Measurements from ENCODE around the gene FAM13A. TPM values are rescaled to one million over a fixed set of nuclear protein-coding genes. Genes with fewer than 3 reads are reported as not detected.
A peak's percentile ranks its signal among the peaks of the same experiment; 100 is the strongest.
"Not testable (repeated sequence)": the region's sequence is repeated elsewhere in the genome, so short reads cannot be mapped to it uniquely, and the experiment has no call there.

FAM13A gene
- total and polyA plus RNA-seq, 4 experiments from 2014 or later, result 9.6 to 19.7 (median 13.0) TPM

DNA sequence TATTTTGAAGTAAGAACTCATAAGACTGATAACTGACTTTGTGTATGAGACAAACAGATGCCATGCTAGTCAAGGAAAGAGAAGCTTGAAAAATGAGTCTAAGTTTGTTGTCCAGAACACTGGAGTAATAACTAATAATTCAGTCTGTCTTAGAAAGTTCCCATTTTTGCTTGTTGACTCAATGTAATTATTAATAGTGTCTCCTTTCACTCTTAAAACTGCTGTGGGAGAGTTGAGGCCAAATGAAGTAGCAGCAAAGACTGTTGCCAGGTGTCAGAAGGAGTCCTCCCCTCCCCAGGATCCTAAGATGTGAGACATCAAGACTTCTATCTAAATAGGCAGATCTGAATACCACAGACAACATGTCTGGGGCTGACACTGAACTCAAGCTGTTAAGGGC is 20.8 kb upstream of the FAM13A start:
- H3K36me3 Mint-ChIP-seq, result peaks cover 2 to 3% of the 10 kb centered on the region in 2 donors
- peaks cover 0 to 4% of the 10 kb centered on the region in 2 donors for H3K9me3 ChIP-seq (ENCODE audit: control insufficient read depth in 1 of 2, low read length in 2 of 2)
- no peak overlapping the region for H3K4me3 ChIP-seq (ENCODE audit: low read length in 2 of 2)
- no peak overlapping the region for H3K4me3 Mint-ChIP-seq
- no peak overlapping the region for H3K27ac Mint-ChIP-seq
- peaks cover 0 to 3% (median 0%) of the 10 kb centered on the region in 4 donors for H3K4me1 Mint-ChIP-seq
- no peaks in the 10 kb centered on the region for H3K4me1 ChIP-seq (ENCODE audit: insufficient read depth, low read length)
- H3K9me3 Mint-ChIP-seq, result peaks cover 3 to 33% (median 27%) of the 10 kb centered on the region in 8 donors
- no peak overlapping the region for H3K27ac ChIP-seq (ENCODE audit: low read depth, low read length)
- ChIA-PET POLR2A (ENCODE audit: partially characterized antibody) (no interaction called here), CTCF (ENCODE audit: partially characterized antibody) (no interaction called here)
- H3K27me3 Mint-ChIP-seq, result no peaks in the 10 kb centered on the region
- intact Hi-C loops (cut with micrococcal nuclease), result no loop called here
- no peaks in the 10 kb centered on the region for H3K36me3 ChIP-seq (ENCODE audit: insufficient read depth, low read length)
- no peaks in the 10 kb centered on the region for H3K27me3 ChIP-seq (ENCODE audit: insufficient read depth, low read length)
- no peak for DNase-seq

DNA sequence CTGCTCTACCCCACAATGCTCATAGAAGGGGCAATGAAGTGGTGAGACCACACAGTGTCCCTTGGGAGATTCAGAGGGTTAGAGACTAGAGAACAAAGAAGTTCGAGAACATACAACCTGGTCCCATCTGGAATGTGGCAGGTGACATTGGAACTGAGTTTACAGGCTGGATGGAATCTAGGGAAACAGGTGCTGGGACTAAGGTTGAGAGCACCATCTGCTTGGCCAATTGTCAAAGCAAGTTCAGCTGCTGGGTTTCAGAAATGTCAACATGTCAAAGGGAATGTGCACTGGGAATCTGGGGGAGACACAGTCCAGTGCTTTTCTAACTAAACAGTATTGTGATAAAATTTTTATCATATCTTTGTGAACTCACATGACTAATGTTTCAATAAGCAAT is 15.9 kb upstream of the FAM13A start:
- H3K36me3 ChIP-seq (ENCODE audit: insufficient read depth, low read length), result no peaks in the 10 kb centered on the region
- Mint-ChIP-seq H3K9me3 (peaks cover 0 to 17% (median 13%) of the 10 kb centered on the region in 8 donors), H3K4me1 (peaks cover 0 to 3% (median 1%) of the 10 kb centered on the region in 4 donors), H3K4me3 (no peak overlapping the region), H3K36me3 (no peaks in the 10 kb centered on the region), H3K27me3 (peaks cover 0 to 3% of the 10 kb centered on the region in 2 donors), H3K27ac (no peak overlapping the region)
- no peak overlapping the region for H3K4me3 ChIP-seq (ENCODE audit: low read length in 2 of 2)
- intact Hi-C loops (cut with micrococcal nuclease), result no loop called here
- H3K27me3 ChIP-seq (ENCODE audit: insufficient read depth, low read length), result no peaks in the 10 kb centered on the region
- H3K27ac ChIP-seq (ENCODE audit: low read depth, low read length), result no peak overlapping the region
- POLR2A ChIA-PET (ENCODE audit: partially characterized antibody), result no interaction called here
- CTCF ChIA-PET (ENCODE audit: partially characterized antibody), result no interaction called here
- DNase-seq, result no peak
- H3K4me1 ChIP-seq (ENCODE audit: insufficient read depth, low read length), result no peaks in the 10 kb centered on the region
- peaks cover 0 to 3% of the 10 kb centered on the region in 2 donors for H3K9me3 ChIP-seq (ENCODE audit: control insufficient read depth in 1 of 2, low read length in 2 of 2)

DNA sequence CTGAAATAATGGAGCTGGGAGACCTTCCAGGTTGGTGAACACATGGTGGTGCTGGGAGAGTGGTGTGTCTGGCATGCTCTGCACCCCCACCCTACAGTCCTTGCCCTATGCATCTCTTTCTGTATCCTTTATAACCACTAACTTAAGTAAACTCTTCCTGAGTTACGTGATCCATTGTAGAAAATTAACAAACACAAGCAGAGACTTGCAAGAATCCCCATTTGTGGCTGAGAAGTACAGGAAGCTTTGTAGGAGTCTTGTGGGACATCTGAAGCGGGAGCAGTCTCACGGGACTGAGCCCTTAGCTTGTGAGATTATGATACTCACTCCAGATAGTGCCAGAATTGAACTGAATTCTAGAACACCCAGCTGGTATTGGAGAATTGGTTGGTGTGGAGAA is 14.3 kb upstream of the FAM13A start:
- H3K4me1 Mint-ChIP-seq, result peaks cover 0 to 3% (median 1%) of the 10 kb centered on the region in 4 donors
- H3K27ac ChIP-seq (ENCODE audit: low read depth, low read length), result no peak overlapping the region
- no peaks in the 10 kb centered on the region for H3K36me3 ChIP-seq (ENCODE audit: insufficient read depth, low read length)
- peaks cover 0 to 3% of the 10 kb centered on the region in 2 donors for H3K27me3 Mint-ChIP-seq
- H3K4me3 Mint-ChIP-seq, result no peak overlapping the region
- ChIA-PET CTCF (ENCODE audit: partially characterized antibody) (no interaction called here), POLR2A (ENCODE audit: partially characterized antibody) (no interaction called here)
- intact Hi-C loops (cut with micrococcal nuclease), result no loop called here
- no peak for DNase-seq
- no peak overlapping the region for H3K27ac Mint-ChIP-seq
- H3K9me3 ChIP-seq (ENCODE audit: control insufficient read depth in 1 of 2, low read length in 2 of 2), result no peaks in the 10 kb centered on the region
- H3K36me3 Mint-ChIP-seq, result no peaks in the 10 kb centered on the region
- peaks cover 0 to 3% (median 0%) of the 10 kb centered on the region in 8 donors for H3K9me3 Mint-ChIP-seq
- H3K27me3 ChIP-seq (ENCODE audit: insufficient read depth, low read length), result no peaks in the 10 kb centered on the region
- no peak overlapping the region for H3K4me3 ChIP-seq (ENCODE audit: low read length in 2 of 2)
- no peaks in the 10 kb centered on the region for H3K4me1 ChIP-seq (ENCODE audit: insufficient read depth, low read length)

DNA sequence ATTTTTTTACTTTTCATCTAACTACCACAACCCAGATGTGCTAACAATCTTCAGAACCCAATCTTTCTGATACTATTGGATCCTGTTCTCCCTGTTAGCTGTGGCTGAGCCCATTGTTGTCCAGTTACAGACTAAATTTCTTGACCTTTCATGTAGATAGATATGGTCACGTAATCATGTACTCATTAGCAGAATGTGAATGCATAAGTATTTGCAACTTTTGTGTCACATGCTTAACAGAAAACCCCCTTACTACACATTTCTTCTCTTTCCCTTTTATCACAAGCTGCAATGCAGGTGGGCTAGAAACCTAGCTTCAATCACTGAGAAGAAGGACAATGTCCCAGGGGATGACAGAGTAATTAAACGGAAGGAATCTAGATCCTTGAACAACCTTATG is 13.1 kb upstream of the FAM13A start:
- ChIA-PET POLR2A (ENCODE audit: partially characterized antibody) (no interaction called here), CTCF (ENCODE audit: partially characterized antibody) (no interaction called here)
- no peaks in the 10 kb centered on the region for H3K4me1 ChIP-seq (ENCODE audit: insufficient read depth, low read length)
- H3K36me3 Mint-ChIP-seq, result no peaks in the 10 kb centered on the region
- H3K27me3 ChIP-seq (ENCODE audit: insufficient read depth, low read length), result no peaks in the 10 kb centered on the region
- H3K9me3 ChIP-seq (ENCODE audit: control insufficient read depth in 1 of 2, low read length in 2 of 2), result no peaks in the 10 kb centered on the region
- H3K27ac Mint-ChIP-seq, result no peak overlapping the region
- H3K9me3 Mint-ChIP-seq, result peaks cover 0 to 7% (median under 1%) of the 10 kb centered on the region in 8 donors
- no peak overlapping the region for H3K4me3 Mint-ChIP-seq
- no peak overlapping the region for H3K4me3 ChIP-seq (ENCODE audit: low read length in 2 of 2)
- peaks cover 0 to 3% (median 1%) of the 10 kb centered on the region in 4 donors for H3K4me1 Mint-ChIP-seq
- intact Hi-C loops (cut with micrococcal nuclease), result no loop called here
- DNase-seq, result no peak
- no peak overlapping the region for H3K27ac ChIP-seq (ENCODE audit: low read depth, low read length)
- no peaks in the 10 kb centered on the region for H3K36me3 ChIP-seq (ENCODE audit: insufficient read depth, low read length)
- peaks cover 0 to 3% of the 10 kb centered on the region in 2 donors for H3K27me3 Mint-ChIP-seq

DNA sequence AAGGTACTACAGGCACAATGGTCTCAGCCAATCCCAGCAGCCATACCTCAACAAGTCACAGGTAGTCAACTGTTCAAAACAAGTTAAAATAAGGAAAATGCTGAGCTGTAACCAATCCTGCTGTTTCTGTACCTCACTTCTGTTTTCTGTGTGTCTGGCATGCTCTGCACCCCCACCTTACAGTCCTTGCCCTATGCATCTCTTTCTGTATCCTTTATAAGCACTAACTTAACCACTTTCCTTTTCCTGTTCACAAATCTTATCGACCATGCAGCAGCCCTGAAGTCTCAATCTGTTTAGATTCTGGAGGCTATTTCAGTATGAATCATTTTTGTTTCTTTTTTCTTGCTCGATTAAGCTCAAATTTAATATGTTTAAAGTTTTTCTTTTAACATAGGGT is 12.5 kb upstream of the FAM13A start:
- Histone ChIP-seq H3K4me3 (ENCODE audit: low read length in 2 of 2) (no peak overlapping the region), H3K4me1 (ENCODE audit: insufficient read depth, low read length) (no peaks in the 10 kb centered on the region), H3K9me3 (ENCODE audit: control insufficient read depth in 1 of 2, low read length in 2 of 2) (no peaks in the 10 kb centered on the region), H3K27me3 (ENCODE audit: insufficient read depth, low read length) (no peaks in the 10 kb centered on the region), H3K27ac (ENCODE audit: low read depth, low read length) (no peak overlapping the region), H3K36me3 (ENCODE audit: insufficient read depth, low read length) (no peaks in the 10 kb centered on the region)
- ChIA-PET CTCF (ENCODE audit: partially characterized antibody) (no interaction called here), POLR2A (ENCODE audit: partially characterized antibody) (no interaction called here)
- intact Hi-C loops (cut with micrococcal nuclease), result no loop called here
- H3K4me1 Mint-ChIP-seq, result peaks cover 0 to 3% (median 1%) of the 10 kb centered on the region in 4 donors
- peak overlapping the region in 1 of 7 donors; percentile 67 for H3K27ac Mint-ChIP-seq
- no peak overlapping the region for H3K4me3 Mint-ChIP-seq
- DNase-seq, result no peak
- H3K9me3 Mint-ChIP-seq, result peaks cover 0 to 9% (median 4%) of the 10 kb centered on the region in 8 donors
- H3K36me3 Mint-ChIP-seq, result no peaks in the 10 kb centered on the region
- H3K27me3 Mint-ChIP-seq, result peaks cover 2 to 7% of the 10 kb centered on the region in 2 donors

DNA sequence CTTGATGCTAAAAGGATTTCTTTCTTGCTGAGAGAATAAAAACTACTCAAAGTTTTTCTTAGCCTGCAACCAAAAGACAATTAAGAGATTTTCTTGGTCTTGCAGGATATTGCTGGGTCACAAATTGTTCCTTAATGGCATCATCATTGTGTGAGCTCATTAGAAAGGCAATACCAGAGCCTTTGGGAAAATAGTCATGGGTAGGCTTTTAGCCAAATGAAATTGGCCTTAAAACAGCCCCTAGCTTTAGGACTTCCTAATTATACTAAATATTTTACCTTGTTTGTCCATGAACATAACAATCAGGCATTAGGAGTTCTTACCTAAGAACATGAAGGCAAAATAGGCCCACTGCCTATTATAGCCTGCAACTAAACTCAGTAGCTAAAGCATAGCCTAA is 10.4 kb upstream of the FAM13A start:
- H3K36me3 ChIP-seq (ENCODE audit: insufficient read depth, low read length), result no peaks in the 10 kb centered on the region
- peaks cover 2 to 11% (median 5%) of the 10 kb centered on the region in 8 donors for H3K9me3 Mint-ChIP-seq
- H3K4me1 ChIP-seq (ENCODE audit: insufficient read depth, low read length), result no peaks in the 10 kb centered on the region
- H3K27me3 ChIP-seq (ENCODE audit: insufficient read depth, low read length), result no peaks in the 10 kb centered on the region
- no peak overlapping the region for H3K4me3 ChIP-seq (ENCODE audit: low read length in 2 of 2)
- no peak overlapping the region for H3K4me3 Mint-ChIP-seq
- H3K4me1 Mint-ChIP-seq, result peaks cover 0 to 3% (median 1%) of the 10 kb centered on the region in 4 donors
- no peak overlapping the region for H3K27ac ChIP-seq (ENCODE audit: low read depth, low read length)
- ChIA-PET CTCF (ENCODE audit: partially characterized antibody) (no interaction called here), POLR2A (ENCODE audit: partially characterized antibody) (no interaction called here)
- intact Hi-C loops (cut with micrococcal nuclease), result no loop called here
- no peak for DNase-seq
- no peaks in the 10 kb centered on the region for H3K36me3 Mint-ChIP-seq
- H3K9me3 ChIP-seq (ENCODE audit: control insufficient read depth in 1 of 2, low read length in 2 of 2), result no peaks in the 10 kb centered on the region
- H3K27me3 Mint-ChIP-seq, result peaks cover 2 to 7% of the 10 kb centered on the region in 2 donors
- H3K27ac Mint-ChIP-seq, result no peak overlapping the region

DNA sequence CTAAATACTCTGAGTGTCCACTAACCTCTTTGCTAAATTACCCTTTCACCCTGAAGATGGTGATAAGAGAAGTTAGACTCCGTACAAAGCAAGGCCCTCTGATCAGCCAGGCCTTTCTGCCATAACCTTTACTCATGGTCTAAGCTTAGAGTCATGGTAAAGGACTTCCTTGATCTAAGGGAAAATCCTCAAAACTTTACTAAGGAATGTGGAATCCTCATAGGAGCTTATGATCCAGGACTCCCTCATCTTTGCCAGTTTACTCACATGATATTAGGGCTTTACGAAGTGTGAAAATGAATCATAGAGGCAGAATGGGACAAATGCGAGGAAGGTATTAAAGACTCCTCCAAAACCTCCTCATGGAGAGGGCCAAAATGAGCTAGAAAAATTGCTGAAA is 7.9 kb upstream of the FAM13A start:
- Mint-ChIP-seq H3K4me3 (no peak overlapping the region), H3K36me3 (no peaks in the 10 kb centered on the region), H3K9me3 (peaks cover 3 to 30% (median 22%) of the 10 kb centered on the region in 8 donors), H3K27me3 (peaks cover 2 to 4% of the 10 kb centered on the region in 2 donors), H3K4me1 (peaks cover 0 to 3% (median 1%) of the 10 kb centered on the region in 4 donors), H3K27ac (no peak overlapping the region)
- no peak overlapping the region for H3K4me3 ChIP-seq (ENCODE audit: low read length in 2 of 2)
- H3K4me1 ChIP-seq (ENCODE audit: insufficient read depth, low read length), result no peaks in the 10 kb centered on the region
- no peaks in the 10 kb centered on the region for H3K27me3 ChIP-seq (ENCODE audit: insufficient read depth, low read length)
- no peak overlapping the region for H3K27ac ChIP-seq (ENCODE audit: low read depth, low read length)
- no peaks in the 10 kb centered on the region for H3K9me3 ChIP-seq (ENCODE audit: control insufficient read depth in 1 of 2, low read length in 2 of 2)
- ChIA-PET POLR2A (ENCODE audit: partially characterized antibody) (no interaction called here), CTCF (ENCODE audit: partially characterized antibody) (no interaction called here)
- DNase-seq, result no peak
- intact Hi-C loops (cut with micrococcal nuclease), result no loop called here
- H3K36me3 ChIP-seq (ENCODE audit: insufficient read depth, low read length), result no peaks in the 10 kb centered on the region

DNA sequence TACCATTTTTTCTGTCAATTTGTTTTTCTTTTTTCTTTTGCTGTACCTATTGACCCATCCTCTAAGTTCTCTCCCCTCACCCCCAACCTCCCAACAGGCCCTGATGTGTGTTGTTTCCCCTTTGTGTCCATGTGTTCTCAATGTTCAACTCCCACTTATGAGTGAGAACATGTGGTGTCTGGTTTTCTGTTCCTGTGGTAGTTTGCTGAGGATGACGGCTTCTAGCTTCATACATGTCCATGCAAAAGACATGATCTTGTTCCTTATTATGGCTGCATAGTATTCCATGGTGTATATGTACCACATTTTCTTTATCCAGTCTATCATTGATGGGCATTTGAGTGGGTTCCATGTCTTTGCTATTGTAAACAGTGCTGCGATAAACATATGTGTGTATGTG is 859 bp upstream of the FAM13A start:
- H3K36me3 ChIP-seq (ENCODE audit: insufficient read depth, low read length); CTCF ChIA-PET (ENCODE audit: partially characterized antibody); intact Hi-C loops (cut with micrococcal nuclease); H3K27me3 ChIP-seq (ENCODE audit: insufficient read depth, low read length); H3K27ac ChIP-seq (ENCODE audit: low read depth, low read length); H3K36me3 Mint-ChIP-seq; POLR2A ChIA-PET (ENCODE audit: partially characterized antibody); H3K27me3 Mint-ChIP-seq; H3K4me1 ChIP-seq (ENCODE audit: insufficient read depth, low read length); H3K4me3 ChIP-seq (ENCODE audit: low read length in 2 of 2); H3K9me3 ChIP-seq (ENCODE audit: control insufficient read depth in 1 of 2, low read length in 2 of 2); DNase-seq: not testable (repeated sequence)
- Mint-ChIP-seq H3K4me3 (peak overlapping the region in 2 of 8 donors; percentile 2 to 44), H3K27ac (peak overlapping the region in 1 of 7 donors; percentile 29), H3K4me1 (peaks cover 5 to 17% (median 12%) of the 10 kb centered on the region in 4 donors), H3K9me3 (peaks cover 0 to 24% (median 18%) of the 10 kb centered on the region in 8 donors)

Measured in CD4-positive, alpha-beta memory T cell (primary cell).